Stimulated activated naive CD8-positive, alpha-beta T cell treated with anti-CD3 and anti-CD28 coated beads, Interleukin-15, Interleukin-2, amounts not matched to agents 100 U/mL and 50 U/mL, for 24 hours (primary cell): ENCODE data around the gene PPARA.

Source experiments
- ATAC-seq: fragments of 150-1000 bp; cut with Tn5 transposase; one replicate; pipeline ENCODE4 v1.10.0; 2021
- DNase-seq: peaks from one replicate; pipeline ENCODE4 v3.0.0; 2021

The PPARA gene

GRCh38 chr22:46213052-46213451 lies 62.7 kb downstream of the PPARA start:
- ATAC-seq (peak; percentile 82), DNase-seq (no peak)

DNA sequence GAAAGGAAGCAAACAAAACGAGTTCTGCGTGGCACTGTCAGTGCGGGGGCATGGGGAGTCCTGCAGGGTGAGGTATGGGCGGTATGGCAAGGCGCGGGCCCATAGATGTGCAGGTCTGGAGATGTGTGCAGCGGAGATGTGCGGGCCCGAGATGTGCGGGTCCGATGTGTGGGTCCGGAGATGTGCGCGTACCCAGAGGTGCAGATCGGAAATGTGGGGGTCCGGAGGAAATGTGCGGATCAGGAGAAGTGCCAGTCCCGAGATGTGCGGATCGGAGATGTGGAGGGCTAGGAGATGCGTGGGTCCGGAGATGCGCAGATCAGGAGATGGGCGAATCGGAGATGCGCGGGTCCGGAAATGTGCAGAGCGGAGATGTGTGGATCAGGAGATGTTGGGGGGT lies 63.8 kb downstream of the PPARA start:
- DNase-seq, result no peak
- no peak for ATAC-seq

DNA sequence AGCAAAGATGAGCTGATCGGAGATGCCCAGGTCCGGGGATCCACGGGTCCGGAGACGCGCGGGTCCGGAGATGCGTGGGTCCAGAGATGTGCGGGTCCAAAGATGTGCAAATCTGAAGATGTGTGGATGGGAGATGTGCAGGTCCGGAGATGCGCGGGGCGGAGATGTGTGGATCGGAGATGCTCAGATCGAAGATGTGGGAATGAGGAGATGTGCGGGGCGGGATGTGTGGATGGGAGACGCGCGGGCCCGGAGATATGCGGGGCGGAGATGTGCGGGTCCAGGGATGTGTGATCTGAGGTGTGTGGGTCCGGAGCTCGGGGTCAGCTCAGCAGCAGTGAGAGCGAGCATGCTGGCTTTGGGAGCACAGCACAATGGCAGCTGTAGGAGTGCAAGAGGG lies 64.3 kb downstream of the PPARA start:
- ATAC-seq (no peak), DNase-seq (no peak)

DNA sequence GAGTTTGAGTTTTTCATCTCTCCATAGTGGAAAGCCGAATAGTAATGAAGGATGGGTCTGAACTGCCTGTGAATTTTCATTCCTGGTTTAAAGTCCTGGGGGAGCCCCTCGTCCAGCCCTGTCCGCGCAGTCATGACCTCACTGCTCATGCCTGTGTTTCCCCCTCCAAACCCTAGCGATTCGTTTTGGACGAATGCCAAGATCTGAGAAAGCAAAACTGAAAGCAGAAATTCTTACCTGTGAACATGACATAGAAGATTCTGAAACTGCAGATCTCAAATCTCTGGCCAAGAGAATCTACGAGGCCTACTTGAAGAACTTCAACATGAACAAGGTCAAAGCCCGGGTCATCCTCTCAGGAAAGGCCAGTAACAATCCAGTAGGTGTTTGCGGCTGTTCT lies 69.3 kb downstream of the PPARA start:
- DNase-seq (no peak), ATAC-seq (no peak)

- no peak for ATAC-seq
- DNase-seq, result no peak
These were observed 70.6 kb downstream of the PPARA start for GRCh38 chr22:46220921-46221320.

DNA sequence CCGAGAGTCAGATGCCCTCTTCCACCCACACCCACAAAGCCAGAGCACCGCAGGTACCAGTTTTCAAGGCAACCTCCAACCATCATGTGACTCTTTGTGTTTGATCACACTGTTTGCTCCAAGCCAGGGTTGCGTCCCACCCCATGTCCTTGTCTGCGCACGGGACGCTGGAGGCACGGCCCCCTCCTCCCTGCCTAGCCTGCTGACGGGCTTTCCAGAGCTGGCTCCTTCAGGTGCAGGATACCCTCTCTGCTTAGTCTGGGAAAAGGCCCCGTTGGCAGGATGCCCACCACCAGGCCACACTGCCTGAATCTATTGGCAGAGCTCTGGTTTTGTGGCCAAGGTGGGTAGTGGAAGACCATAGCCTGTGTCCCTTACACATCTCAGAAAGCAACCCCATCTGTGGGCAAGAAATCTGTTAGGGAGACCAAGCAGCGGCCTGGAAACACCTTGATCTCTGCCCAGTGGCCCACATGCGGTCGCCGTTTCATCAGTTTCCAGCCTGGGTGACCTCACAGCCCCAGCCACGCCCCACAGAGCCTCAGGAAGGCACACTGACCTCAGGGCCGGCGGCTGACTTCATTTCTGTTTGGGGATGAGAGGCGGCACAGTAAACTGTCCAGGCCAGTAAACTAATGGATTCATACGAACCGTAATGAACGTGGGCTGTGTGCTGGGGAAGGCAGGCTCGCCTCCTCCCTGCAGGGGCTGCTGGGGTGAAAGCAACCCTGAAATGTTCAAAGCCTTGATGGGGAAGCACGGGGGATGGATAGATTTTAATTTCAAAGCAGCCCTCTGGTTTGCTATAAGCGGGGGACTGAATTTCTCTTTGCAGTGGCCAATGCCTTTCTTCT lies 73.9 kb downstream of the PPARA start:
- DNase-seq, result no peak
- no peak for ATAC-seq

DNA sequence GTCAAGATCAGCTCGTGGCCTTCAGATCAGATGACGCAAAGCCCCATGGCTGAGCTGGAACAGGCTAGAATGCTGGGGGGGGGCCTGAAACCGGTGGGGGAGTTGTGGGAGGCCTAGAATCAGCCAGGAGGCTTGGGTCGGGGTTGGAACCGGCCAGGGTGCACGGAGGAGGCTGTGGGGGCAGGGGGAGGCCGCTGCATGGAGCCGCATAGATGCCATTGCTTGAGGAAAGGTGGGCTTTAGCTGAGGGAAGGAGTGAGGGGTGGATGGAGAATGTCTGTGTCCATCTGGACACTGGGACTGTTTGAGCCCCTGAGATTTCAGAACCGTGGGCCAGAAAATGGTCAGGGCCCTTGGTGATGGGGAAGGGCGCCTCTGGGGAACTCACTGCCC lies 74.6 kb downstream of the PPARA start:
- ATAC-seq (no peak), DNase-seq (no peak)

DNA sequence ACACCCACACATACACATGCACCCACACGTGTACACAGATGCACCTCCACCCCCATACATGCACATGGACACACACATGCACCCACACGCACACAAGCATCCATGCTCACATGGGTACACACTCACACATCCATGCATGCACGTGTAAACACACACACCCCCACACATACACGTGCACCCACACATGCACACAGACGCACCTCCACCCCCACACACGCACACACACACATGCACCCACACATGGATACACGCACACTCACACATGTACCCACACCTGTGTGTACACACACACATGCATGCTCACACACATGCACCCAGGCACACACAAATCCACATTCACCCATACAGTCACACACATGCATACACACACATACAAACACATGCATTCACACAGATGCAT lies 75.3 kb downstream of the PPARA start:
- DNase-seq, result no peak
- no peak for ATAC-seq

- ATAC-seq (no peak), DNase-seq (no peak)
These were observed 76.3 kb downstream of the PPARA start for GRCh38 chr22:46226577-46226976.

- no peak for ATAC-seq
- no peak for DNase-seq
These were observed 79.4 kb downstream of the PPARA start for GRCh38 chr22:46229701-46230100.

DNA sequence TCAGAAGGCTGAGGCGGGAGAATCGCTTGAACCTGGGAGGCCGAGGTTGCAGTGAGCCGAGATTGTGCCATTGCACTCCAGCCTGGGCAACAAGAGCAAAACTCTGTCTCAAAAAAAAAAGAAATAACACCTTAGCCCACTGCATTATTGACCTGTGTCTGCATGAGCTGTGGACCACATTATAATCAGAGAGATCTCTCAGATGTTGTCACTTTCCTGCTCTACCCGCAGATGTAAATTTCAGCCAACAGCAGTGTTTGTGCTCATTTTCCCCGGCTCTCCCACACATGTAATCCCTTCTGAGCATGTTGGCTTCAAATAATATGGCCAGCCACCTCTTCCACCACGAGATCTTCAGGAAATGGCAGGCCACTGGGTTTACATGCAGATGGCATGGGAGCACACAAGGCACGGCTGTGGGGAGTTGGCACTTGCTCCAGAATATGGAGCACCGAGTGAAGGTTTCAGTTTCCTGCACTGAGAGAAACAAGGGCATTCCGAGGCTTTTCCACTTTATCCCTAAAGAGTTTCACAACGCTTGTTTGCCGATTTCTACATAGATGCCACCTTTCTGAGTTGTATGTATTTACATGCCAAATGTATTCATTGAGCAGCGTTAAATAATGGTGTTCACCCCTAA lies 80.1 kb downstream of the PPARA start:
- DNase-seq, result no peak
- no peak for ATAC-seq

DNA sequence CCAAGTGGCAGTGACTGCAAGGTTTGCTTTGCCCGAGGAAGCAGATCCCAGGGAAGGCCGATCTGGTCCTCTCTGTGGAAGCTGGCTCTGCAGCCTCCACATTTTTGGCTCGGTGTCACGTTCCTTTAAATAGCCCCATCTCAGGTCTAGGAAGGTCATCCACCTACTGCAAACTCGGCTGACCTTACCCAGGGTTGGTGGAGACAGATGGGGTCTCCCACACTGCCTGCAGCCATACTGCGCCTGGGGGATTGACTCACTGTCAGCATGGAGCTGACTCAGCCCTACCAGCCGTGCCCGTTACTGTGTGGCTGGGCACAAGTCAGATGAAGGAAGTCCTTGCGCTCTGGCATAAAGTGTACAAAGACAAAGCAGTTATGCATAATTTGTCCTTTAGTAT lies 82.9 kb downstream of the PPARA start:
- ATAC-seq (no peak), DNase-seq (no peak)

DNA sequence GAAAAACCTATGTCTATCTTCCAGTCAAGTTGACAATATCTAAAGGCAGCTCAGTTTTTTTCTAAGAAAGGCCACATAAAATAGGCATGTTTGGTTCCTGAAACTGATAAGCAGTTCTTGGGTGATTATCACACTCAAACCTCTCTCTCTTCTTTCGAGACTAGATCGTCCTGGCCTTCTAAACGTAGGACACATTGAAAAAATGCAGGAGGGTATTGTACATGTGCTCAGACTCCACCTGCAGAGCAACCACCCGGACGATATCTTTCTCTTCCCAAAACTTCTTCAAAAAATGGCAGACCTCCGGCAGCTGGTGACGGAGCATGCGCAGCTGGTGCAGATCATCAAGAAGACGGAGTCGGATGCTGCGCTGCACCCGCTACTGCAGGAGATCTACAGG lies 84.6 kb downstream of the PPARA start:
- ATAC-seq (no peak), DNase-seq (no peak)

DNA sequence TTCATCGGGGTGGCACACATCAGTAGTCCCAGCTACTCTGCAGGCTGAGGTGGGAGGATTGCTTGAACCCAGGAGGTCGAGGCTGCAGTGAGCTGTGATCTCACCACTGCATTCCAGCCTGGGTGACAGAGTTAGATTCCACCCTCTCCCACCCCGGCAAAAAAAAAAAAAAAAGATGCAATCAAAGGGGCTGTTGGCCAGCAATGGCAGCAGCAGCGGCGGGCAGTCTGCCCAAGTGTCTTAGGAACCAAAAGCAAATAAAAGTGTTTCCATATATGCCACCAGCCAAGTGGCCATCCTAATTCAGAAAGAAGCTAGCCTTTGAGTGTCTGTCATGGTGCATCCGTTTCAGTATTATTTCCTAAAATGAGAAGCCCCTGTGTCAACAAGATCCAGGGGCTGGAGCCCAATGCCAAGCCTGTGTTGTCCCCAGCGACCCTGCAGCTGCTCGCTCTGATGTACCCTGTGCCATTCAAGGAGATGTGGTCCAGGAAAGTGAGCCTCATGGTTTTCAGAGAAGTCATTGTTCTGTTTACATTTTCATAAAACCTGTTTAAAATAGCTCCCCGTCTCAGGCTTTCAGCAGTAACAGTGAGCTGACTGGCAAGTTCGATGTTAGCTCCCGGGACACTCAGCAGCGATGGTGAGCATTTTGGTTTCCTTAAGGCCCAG lies 87.3 kb downstream of the PPARA start:
- ATAC-seq, result no peak
- no peak for DNase-seq

DNA sequence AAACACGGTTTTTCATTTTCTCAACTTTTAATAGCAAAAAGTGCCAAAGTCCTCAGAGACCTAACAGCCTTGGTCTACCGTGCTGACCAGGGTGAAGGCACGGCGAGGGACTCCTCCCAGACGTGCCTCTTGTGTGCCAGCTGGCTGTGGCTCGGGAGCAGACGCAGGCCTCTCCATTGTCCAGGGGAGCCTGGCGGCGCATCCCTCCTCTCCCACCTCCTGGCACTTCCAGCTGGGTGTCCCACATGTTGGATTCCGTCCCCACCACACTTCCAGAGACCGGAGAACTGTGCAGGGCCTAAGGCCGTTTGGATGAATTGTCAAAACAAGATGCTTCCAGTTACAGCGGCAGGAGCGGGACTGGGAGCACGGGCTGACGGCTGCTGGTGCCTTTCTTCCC lies 88.2 kb downstream of the PPARA start:
- DNase-seq (no peak), ATAC-seq (no peak)

DNA sequence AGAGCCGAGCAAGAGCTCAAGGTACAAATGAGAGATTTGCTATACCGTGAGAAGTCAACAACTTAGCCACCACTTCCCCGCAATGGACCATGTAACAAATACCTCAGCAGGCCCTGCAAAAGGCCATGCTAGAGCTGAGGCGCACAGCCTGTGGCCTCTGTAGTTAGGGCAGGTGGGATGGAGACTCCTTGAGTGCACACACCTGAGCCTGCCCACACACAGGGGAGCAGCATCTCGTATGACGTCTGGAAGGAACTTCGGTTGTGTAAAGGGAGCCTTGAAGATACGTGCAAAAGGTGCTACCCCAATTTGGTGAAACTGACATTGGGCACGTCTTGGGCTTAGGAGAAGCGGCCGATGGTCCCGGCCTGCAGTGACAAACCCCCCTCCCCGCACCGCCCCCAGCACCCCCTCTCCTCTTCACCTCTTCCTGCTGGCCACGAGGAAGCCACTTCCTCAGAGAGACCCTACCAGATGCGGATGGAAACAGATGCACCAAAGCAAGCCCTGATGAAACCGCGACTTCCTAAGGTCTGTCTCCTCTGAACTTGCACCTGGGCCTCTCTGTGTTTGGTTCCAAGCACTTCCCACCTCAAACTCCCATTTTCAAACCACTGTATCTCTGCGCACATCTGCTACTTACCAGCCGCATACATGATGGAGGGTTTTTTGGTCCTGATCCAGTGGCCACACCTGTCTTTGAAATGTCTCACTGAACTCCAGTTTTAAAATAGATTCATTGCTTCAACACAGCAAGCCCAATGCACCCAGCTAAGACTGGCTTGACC lies 89.1 kb downstream of the PPARA start:
- no peak for DNase-seq
- ATAC-seq, result no peak

- no peak for DNase-seq
- no peak for ATAC-seq
These were observed 89.7 kb downstream of the PPARA start for GRCh38 chr22:46240073-46240472.

DNA sequence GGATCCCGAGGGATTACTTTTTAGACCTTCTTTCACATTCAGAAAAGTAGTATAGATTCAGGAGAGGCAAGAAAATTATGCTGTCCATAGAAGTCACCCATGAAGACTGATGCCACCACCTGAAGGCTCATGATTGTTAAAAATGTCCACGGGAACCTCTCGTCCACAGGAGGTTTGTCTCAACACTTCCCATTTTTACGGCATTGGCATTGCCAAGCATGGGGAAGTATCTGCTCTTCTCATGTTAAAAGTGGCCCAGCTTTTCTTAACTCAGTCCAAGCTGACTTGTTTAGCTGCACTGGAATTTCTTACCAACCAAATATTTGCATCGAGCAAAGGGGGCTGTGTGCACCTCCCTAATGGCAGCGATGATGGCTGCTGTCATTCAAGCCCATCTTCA lies 90.2 kb downstream of the PPARA start:
- ATAC-seq (no peak), DNase-seq (no peak)

DNA sequence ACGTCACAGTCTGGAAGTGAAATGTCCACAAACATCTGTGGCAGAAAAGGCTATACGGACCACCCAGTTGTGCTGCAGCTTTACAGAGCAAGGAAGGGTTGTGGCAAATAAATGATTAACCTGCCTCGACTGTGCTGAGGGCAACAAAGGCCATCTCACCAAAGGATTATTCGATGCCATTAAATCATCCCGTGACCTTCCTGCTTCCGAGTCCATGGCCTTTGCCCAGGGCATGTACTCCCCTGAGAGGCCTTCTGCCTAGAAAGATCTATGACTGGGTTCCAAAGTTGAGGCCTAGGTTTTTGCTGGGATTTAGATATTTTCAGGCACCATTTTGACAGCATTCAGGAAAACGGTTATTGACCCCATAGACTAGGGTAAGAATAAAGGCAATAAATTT lies 90.6 kb downstream of the PPARA start:
- no peak for ATAC-seq
- no peak for DNase-seq

- ATAC-seq, result no peak
- no peak for DNase-seq
These were observed 91.2 kb downstream of the PPARA start for GRCh38 chr22:46241396-46242007.

GRCh38 chr22:46242076-46242475 lies 91.8 kb downstream of the PPARA start:
- DNase-seq (no peak), ATAC-seq (no peak)

DNA sequence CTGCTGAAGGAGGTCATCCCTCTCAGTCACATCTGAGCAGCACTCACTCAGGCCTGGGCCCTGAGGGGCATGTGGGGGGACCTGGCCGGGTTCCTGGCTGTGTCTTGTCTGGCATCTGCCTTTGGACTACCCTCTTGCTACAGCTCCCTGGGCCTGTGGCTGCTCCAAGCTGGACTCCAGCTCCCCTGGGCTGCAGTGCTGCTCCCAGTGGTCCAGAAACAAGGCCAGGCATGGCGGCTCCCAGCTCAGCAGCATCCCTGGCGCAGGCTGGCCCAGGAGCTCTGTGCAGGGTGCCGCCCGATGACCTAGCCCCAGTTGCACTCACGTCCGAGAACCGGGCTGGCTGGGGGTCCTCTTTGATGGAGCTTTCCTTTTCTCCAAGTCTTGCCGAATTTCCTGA lies 94.4 kb downstream of the PPARA start:
- ATAC-seq, result no peak
- DNase-seq, result no peak
